WTC11 (cell line): ENCODE measurements around the gene GDNF.

Experiments
- ARID4B ChIP-seq: sonication (generic); formaldehyde crosslinking; IDR thresholded peaks from 2 replicates; pipeline ENCODE4 v1.8.0; 2023; ENCODE audit warnings: missing genetic modification reagents, mild to moderate bottlenecking, borderline replicate concordance
- ATF2 ChIP-seq: sonication (generic); formaldehyde crosslinking; IDR thresholded peaks from 2 replicates; pipeline ENCODE4 v1.8.1; 2022; ENCODE audit warnings: low read depth, missing genetic modification reagents, borderline replicate concordance
- CTCF ChIP-seq: fragments of 200-600 bp; IDR thresholded peaks from 2 replicates; pipeline ENCODE4 v1.8.0; 2022; ENCODE audit warnings: antibody characterized with exemption
- MLX ChIP-seq: sonication (generic); formaldehyde crosslinking; IDR thresholded peaks from 2 replicates; pipeline ENCODE4 v1.8.1; 2023; ENCODE audit warnings: mild to moderate bottlenecking, missing genetic modification reagents, moderate library complexity
- RELA ChIP-seq: sonication (generic); formaldehyde crosslinking; IDR thresholded peaks from 2 replicates; pipeline ENCODE4 v1.8.1; 2022; ENCODE audit warnings: missing genetic modification reagents, mild to moderate bottlenecking, borderline replicate concordance
- SP1 ChIP-seq: sonication (generic); formaldehyde crosslinking; conservative IDR thresholded peaks from 2 replicates; pipeline ENCODE4 v1.8.1; 2022; ENCODE audit warnings: missing genetic modification reagents
- TEAD4 ChIP-seq: sonication (generic); formaldehyde crosslinking; IDR thresholded peaks from 2 replicates; pipeline ENCODE4 v1.8.0; 2022; ENCODE audit warnings: mild to moderate bottlenecking, missing genetic modification reagents
- ZBTB21 ChIP-seq: sonication (generic); formaldehyde crosslinking; IDR thresholded peaks from 2 replicates; pipeline ENCODE4 v1.8.1; 2023; ENCODE audit warnings: mild to moderate bottlenecking, missing genetic modification reagents, borderline replicate concordance
- ZNF121 ChIP-seq: sonication (generic); formaldehyde crosslinking; IDR thresholded peaks from 2 replicates; pipeline ENCODE4 v1.8.0; 2023; ENCODE audit warnings: missing genetic modification reagents

- TF ChIP-seq CTCF (no peak), ZNF121 (CRISPR knock-in tag) (no peak), RELA (no peak), ZBTB21 (no peak), MLX (CRISPR knock-in tag) (no peak), SP1 (no peak), ARID4B (CRISPR knock-in tag) (no peak), TEAD4 (no peak), ATF2 (no peak)
Observed at GRCh38 chr5:37833990-37834389, 5.9 kb downstream of the GDNF start.
